SJCRH30 (cell line): ENCODE data around the gene SPTBN4. TPM values are rescaled to one million over a fixed set of nuclear protein-coding genes. Genes with fewer than 3 reads are reported as not detected.

Experiments
- DNase-seq, 2 experiments: peaks; one replicate each; pipeline ENCODE4 v3.0.0-alpha.2; 2015 to 2020
- H3K27ac ChIP-seq: fragments of 250-450 bp; sonication (Bioruptor Pico); 2 replicates; pipeline ENCODE4 v1.5.1; 2020; ENCODE audit warnings: mild to moderate bottlenecking, moderate library complexity
- H3K27me3 ChIP-seq: fragments of 250-450 bp; sonication (Bioruptor Pico); 2 replicates; pipeline ENCODE4 v1.5.1; 2020; ENCODE audit warnings: mild to moderate bottlenecking, moderate library complexity
- H3K36me3 ChIP-seq: fragments of 250-450 bp; sonication (Bioruptor Pico); 2 replicates; pipeline ENCODE4 v1.5.1; 2020; ENCODE audit warnings: mild to moderate bottlenecking, moderate library complexity
- H3K4me1 ChIP-seq: fragments of 250-450 bp; sonication (Bioruptor Pico); 2 replicates; pipeline ENCODE4 v1.5.1; 2020; ENCODE audit warnings: mild to moderate bottlenecking, moderate library complexity
- H3K4me3 ChIP-seq: fragments of 250-450 bp; sonication (Bioruptor Pico); 2 replicates; pipeline ENCODE4 v1.5.1; 2020; ENCODE audit warnings: mild to moderate bottlenecking, moderate library complexity
- H3K9me3 ChIP-seq: fragments of 250-450 bp; sonication (Bioruptor Pico); replicated peaks from 2 replicates; pipeline ENCODE4 v1.5.1; 2020; ENCODE audit warnings: mild to moderate bottlenecking, moderate library complexity
- total RNA-seq: library from RNA; depleted of rRNA; stranded (reverse); fragments of >200 nt; shearing (Covaris generic); gene quantifications from 2 replicates; pipeline ENCODE4 v1.2.3, GENCODE V29; 2014

SPTBN4 gene
- total RNA-seq, 1 experiment from 2014 or later: 0.32 TPM

DNA sequence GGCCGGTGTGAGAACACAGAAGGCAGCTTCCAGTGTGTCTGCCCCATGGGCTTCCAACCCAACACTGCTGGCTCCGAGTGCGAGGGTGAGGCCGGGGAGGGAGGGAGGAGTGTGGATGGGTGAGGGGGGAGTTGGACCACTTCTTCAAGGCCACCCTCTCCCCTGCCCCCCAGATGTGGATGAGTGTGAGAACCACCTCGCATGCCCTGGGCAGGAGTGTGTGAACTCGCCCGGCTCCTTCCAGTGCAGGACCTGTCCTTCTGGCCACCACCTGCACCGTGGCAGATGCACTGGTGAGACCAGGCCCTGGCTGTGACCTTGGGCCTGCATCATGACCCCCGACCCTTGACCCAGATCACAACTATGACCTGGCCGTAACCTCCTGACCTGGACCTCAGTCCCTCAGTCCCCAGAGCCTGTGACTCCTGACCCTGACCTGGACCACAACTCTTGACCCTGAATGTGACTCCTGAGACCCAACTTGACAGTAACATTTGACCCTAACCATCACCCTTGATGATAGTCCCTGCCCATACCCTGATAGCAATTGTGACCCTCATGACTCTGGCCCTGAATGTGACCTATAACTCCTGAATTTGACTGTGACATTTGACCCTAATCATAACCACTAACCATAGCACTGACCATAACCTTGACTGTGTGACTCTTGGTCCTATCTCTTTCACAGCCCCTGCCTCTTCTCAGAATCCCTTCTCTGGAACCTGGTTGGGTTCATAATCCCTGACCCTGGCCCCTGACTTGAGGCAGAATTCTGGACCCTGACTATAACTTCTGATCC lies 145.3 kb downstream of the SPTBN4 start:
- Histone ChIP-seq H3K4me3 (no peak overlapping the region), H3K9me3 (no peaks in the 10 kb centered on the region), H3K36me3 (no peaks in the 10 kb centered on the region), H3K4me1 (no peaks in the 10 kb centered on the region), H3K27me3 (no peaks in the 10 kb centered on the region), H3K27ac (no peak overlapping the region)
- no peak for DNase-seq

DNA sequence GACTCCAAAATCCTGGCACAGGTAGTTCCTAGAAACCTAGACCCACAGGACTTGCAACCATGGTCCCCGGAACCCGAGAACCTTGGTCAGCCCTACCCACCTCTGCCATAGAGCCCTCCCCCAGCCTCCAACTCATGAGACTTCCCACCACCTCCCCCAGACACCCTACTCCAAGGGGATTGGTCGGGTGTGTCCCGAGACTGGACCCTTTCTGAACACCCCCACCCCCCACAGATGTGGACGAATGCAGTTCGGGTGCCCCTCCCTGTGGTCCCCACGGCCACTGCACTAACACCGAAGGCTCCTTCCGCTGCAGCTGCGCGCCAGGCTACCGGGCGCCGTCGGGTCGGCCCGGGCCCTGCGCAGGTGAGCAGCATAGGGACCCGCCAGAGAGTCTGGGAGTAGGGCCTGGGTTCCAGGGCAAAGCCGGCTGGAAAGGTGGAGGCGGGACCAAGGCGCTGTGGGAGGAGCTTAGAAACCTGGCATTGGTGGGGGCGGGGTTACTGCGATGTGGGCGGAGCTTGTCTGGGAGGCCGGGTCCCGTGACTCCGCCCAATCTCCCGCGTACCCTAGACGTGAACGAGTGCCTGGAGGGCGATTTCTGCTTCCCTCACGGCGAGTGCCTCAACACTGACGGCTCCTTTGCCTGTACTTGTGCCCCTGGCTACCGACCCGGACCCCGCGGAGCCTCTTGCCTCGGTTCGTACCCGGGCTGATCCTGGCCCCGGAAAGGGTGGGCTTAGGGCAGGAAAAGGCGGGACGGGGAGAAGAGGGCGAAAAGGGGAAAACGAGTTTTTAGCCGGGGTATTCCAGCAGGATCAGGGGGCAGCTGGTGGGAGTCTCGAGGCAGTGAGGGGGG lies 146.3 kb downstream of the SPTBN4 start:
- DNase-seq: no peak
- no peak overlapping the region for H3K4me3 ChIP-seq
- H3K27me3 ChIP-seq: no peaks in the 10 kb centered on the region
- no peaks in the 10 kb centered on the region for H3K4me1 ChIP-seq
- H3K9me3 ChIP-seq: no peaks in the 10 kb centered on the region
- H3K36me3 ChIP-seq: no peaks in the 10 kb centered on the region
- no peak overlapping the region for H3K27ac ChIP-seq

DNA sequence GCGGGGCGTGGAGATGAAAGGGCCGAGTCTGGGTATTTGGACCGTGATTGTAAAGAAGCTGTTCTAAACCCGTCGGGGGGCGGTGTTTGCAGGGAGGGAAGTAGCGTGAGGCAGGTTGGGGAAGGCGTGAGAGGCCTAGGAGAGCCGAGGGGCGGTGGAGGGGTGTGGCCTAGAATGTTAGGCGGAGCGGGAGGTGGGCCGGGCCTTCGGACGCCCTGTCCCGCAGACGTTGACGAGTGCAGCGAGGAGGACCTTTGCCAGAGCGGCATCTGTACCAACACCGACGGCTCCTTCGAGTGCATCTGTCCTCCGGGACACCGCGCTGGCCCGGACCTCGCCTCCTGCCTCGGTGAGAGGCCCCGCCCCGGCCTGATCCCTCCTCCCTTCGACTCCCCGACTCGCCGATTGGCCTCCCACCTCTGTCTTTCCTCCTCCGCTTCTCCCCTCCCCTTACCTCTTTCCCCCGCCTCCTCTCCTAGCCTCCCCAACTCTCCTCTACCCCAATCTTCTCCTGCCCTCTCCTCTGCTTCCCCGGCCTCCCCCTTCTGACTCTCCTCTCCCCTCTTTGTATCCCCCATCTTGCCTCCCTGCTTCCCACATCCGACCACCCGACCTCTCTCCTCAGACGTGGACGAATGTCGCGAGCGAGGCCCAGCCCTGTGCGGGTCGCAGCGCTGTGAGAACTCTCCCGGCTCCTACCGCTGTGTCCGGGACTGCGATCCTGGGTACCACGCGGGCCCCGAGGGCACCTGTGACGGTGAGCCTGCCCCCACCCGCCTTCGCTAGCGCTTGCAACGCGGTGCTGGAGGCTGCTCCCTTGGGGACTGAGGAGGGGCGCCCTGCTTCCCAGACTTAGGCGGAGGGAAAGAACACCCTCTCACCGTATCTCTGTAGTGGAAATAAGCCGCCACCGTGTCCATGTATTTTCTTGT lies 147.2 kb downstream of the SPTBN4 start:
- Histone ChIP-seq H3K9me3 (no peaks in the 10 kb centered on the region), H3K27me3 (no peaks in the 10 kb centered on the region), H3K4me1 (no peaks in the 10 kb centered on the region), H3K27ac (no peak overlapping the region), H3K36me3 (no peaks in the 10 kb centered on the region), H3K4me3 (no peak overlapping the region)
- DNase-seq: no peak

DNA sequence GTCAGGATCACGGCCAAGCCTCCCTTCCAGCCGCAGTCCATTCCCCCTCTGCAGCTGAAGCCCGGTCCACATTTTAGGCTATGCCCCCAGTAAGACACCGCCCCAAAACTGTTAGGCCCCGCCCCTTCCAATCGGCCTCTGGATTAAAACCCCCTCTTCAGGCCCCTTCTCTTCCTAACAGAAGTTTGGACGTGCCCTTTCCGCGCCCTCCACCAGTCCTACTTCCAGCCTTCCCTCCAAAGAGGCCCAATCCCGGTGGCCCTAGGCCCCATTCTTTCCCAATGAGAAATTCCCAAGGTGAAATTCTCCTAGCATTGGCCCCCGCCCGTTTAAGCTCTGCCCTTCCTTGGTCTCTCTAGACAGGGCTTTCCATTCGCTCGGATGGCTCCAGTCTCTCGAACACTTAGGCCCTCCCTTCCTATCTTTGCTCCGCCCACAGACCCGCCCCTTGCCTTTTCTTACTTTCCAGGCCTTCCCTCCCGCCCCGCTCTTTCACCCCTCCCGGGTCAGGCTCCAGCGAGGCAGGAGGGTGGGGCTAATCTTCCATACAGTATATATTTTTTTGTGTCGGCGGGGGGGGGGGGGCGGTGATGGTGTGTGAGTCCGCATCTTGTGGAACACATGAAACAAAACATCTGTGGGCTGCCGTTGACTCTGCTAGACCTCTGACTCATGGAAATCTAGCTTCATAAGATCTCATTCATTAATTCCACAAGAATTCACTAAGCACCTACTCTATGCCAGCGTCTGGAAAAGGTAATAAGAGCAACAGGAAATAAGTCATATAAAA lies 148.0 kb downstream of the SPTBN4 start:
- no peak overlapping the region for H3K4me3 ChIP-seq

DNA sequence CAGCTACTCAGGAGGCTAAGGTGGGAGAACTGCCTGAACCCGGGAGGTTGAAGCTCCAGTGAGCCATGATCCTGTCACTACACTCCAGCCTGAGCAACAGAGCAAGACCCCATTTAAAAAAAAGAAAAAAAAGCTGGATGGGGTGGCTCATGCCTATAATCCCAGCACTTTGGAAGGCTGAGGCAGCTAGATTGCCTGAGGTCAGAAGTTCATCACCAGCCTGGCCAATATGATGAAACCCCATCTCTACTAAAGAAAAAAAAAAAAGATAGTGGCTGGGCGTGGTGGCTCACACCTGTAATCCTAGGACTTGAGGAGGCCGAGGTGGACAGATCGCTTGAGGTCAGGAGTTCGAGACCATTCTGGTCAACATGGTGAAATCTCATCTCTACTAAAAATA lies 149.4 kb downstream of the SPTBN4 start:
- no peak for DNase-seq
- Histone ChIP-seq H3K36me3 (no peaks in the 10 kb centered on the region), H3K27me3 (no peaks in the 10 kb centered on the region; the same call in 1 of the 2 replicates), H3K27ac (no peak overlapping the region), H3K4me3 (no peak overlapping the region), H3K4me1 (no peaks in the 10 kb centered on the region), H3K9me3 (no peaks in the 10 kb centered on the region)

More for the DNA sequence above, 148.0 kb downstream of the SPTBN4 start:
- H3K27ac ChIP-seq: no peak overlapping the region
- no peaks in the 10 kb centered on the region for H3K36me3 ChIP-seq
- no peak for DNase-seq
- no peaks in the 10 kb centered on the region for H3K4me1 ChIP-seq
- no peaks in the 10 kb centered on the region; the same call in 1 of the 2 replicates for H3K27me3 ChIP-seq
- H3K9me3 ChIP-seq: no peaks in the 10 kb centered on the region

DNA sequence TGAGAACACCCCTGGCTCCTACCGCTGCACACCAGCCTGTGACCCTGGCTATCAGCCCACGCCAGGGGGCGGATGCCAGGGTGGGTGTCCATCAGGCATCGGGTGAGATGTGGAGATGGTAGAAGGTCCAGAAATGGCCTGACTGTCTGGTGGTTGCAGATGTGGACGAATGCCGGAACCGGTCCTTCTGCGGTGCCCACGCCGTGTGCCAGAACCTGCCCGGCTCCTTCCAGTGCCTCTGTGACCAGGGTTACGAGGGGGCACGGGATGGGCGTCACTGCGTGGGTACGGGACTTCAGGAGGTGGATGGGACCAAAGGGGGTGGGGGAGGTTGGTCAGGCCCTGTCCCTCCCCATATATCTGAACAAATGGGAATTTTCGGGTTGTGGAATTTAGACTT lies 150.1 kb downstream of the SPTBN4 start:
- no peak overlapping the region for H3K27ac ChIP-seq

DNA sequence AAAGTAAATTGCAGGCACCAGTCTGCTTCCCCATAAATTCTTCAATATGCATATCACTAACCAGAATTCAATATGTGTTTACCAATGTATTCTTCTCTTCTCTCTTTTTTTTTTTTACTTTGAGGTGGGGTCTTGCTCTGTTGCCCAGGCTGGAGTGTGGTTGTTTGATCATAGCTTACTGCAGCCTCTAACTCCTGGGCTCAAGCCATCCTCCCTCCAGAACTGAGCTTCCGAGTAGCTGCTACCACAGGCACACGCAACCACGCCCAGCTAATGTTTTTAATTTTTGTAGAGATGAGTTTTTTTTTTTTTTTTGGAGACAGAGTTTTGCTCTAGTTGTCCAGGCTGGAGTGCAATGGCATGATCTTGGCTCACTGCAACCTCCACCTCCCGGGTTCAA lies 151.2 kb downstream of the SPTBN4 start:
- no peak for DNase-seq

More for the DNA sequence above, 150.1 kb downstream of the SPTBN4 start:
- Histone ChIP-seq H3K36me3 (no peaks in the 10 kb centered on the region), H3K9me3 (no peaks in the 10 kb centered on the region), H3K4me3 (no peak overlapping the region), H3K27me3 (no peaks in the 10 kb centered on the region; the same call in 1 of the 2 replicates), H3K4me1 (no peaks in the 10 kb centered on the region)
- no peak for DNase-seq

DNA sequence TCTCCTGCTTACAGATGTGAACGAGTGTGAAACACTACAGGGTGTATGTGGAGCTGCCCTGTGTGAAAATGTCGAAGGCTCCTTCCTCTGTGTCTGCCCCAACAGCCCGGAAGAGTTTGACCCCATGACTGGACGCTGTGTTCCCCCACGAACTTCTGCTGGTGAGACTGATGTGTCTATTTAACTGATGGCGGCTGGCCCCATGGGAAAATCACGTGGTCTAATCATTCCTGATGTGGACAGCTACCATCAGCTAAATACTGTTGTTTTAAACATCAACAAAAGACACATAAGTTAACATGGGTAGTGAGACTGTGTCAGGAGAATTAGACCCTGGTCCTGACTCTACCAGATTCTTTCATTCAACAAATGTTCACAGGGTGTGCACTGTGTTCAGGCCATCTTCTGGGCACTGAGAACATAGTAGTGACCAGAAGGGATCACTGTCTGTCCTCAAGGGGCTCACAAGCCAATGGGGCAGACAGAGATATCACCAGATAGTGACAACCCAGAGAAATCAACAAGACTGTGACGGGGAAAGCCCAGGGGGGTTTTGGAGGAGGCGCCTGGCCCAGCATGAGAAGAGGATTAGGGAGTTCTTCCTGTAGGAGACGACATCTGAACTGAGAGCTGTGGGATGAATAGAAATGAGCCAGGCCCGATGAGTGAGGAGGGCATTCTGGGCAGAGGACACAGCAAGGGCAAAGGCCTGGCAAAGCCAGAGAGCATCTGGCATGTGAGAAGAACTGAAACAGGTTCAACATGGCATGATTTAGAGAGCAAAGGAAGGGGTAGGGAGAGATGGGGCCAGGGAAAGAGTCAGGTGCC lies 152.7 kb downstream of the SPTBN4 start:
- no peak overlapping the region for H3K4me3 ChIP-seq
- H3K27me3 ChIP-seq: no peaks in the 10 kb centered on the region; the same call in 1 of the 2 replicates
- H3K4me1 ChIP-seq: no peaks in the 10 kb centered on the region
- H3K36me3 ChIP-seq: no peaks in the 10 kb centered on the region
- no peak overlapping the region for H3K27ac ChIP-seq
- H3K9me3 ChIP-seq: no peaks in the 10 kb centered on the region
- no peak for DNase-seq

More for the DNA sequence above, 151.2 kb downstream of the SPTBN4 start:
- no peaks in the 10 kb centered on the region for H3K36me3 ChIP-seq
- no peaks in the 10 kb centered on the region; the same call in 1 of the 2 replicates for H3K27me3 ChIP-seq
- H3K27ac ChIP-seq: no peak overlapping the region
- no peak overlapping the region for H3K4me3 ChIP-seq
- H3K4me1 ChIP-seq: no peaks in the 10 kb centered on the region
- no peaks in the 10 kb centered on the region for H3K9me3 ChIP-seq

DNA sequence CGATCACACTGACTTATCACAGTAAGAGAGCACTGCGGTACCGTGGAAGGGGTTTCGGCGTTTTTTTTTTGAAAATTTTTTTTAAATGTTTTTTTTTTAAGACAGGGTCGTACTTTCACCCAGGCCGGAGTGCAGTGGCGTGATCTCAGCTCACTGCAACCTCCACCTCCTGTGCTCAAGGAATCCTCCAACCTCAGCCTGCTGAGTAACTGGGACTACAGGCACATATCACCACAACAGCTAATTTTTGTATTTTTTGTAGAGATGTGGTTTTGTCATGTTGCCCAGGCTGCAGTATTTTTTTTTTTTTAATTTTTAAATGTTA lies 153.3 kb downstream of the SPTBN4 start:
- DNase-seq: no peak
- Histone ChIP-seq H3K27ac (no peak overlapping the region), H3K4me3 (no peak overlapping the region), H3K4me1 (no peaks in the 10 kb centered on the region), H3K27me3 (no peaks in the 10 kb centered on the region; the same call in 1 of the 2 replicates), H3K36me3 (no peaks in the 10 kb centered on the region), H3K9me3 (no peaks in the 10 kb centered on the region)

DNA sequence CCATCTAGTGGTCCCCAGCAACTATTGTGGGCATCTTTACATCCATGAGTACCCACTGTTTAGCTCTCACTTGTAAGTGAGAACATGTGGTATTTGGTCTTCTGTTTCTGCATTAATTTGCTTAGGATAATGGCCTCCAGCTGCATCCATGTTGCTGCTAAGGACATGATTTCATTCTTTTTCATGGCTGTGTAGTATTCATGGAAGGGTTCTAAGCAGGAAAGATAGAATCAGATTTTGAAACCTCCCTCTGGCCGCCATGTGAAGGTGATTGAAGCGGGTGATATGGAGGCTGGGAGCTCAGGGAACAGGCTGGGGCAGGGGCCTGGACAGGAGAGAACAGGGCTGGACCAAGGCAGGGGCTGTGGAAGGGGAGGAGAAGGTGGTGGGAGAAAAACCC lies 154.5 kb downstream of the SPTBN4 start:
- H3K27me3 ChIP-seq: no peaks in the 10 kb centered on the region; the same call in 1 of the 2 replicates
- no peak for DNase-seq
- H3K4me1 ChIP-seq: no peaks in the 10 kb centered on the region
- no peak overlapping the region for H3K27ac ChIP-seq
- no peaks in the 10 kb centered on the region for H3K9me3 ChIP-seq
- no peaks in the 10 kb centered on the region for H3K36me3 ChIP-seq
- no peak overlapping the region for H3K4me3 ChIP-seq

DNA sequence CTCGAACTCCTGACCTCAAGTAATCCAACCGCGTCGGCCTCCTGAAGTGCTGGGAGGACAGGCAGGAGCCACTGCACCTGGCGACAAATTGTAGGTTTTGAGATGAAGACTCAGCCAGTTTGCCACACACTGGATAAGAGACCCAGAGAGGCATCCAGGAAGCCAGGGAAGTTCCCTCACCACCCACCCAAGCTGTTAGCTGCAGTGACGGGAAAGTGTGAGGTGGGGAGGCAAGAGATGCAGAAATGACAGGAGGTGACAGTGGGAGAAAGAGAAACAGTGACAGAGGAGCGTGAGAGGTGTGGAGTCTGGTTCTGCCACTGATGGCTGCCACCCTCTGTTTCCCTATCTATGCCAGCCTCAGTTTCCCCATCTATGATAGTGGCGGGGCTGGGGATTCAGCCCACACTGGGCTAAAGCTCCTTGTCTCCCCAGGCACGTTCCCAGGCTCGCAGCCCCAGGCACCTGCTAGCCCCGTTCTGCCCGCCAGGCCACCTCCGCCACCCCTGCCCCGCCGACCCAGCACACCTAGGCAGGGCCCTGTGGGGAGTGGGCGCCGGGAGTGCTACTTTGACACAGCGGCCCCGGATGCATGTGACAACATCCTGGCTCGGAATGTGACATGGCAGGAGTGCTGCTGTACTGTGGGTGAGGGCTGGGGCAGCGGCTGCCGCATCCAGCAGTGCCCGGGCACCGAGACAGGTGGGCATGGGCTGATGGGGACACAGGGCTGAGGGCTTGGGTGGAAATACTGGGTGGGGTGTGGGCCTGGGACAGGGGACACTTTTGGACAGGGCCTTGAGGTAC lies 155.4 kb downstream of the SPTBN4 start:
- no peaks in the 10 kb centered on the region; the same call in 1 of the 2 replicates for H3K27me3 ChIP-seq
- no peaks in the 10 kb centered on the region for H3K36me3 ChIP-seq
- no peak for DNase-seq
- no peak overlapping the region for H3K4me3 ChIP-seq
- H3K9me3 ChIP-seq: no peaks in the 10 kb centered on the region
- H3K27ac ChIP-seq: no peak overlapping the region
- H3K4me1 ChIP-seq: no peaks in the 10 kb centered on the region

DNA sequence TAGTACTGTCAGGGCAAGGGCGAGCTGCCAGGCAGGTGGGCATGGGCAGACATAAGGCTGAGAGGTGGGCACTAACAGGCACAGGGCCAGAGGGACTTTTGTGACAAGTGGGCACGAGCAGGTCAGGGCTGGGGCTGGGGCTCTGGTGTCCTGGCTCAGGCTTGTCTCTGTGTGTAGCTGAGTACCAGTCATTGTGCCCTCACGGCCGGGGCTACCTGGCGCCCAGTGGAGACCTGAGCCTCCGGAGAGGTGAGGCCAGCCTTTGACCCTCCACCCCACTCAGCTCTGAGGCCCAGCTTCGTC lies 155.9 kb downstream of the SPTBN4 start:
- H3K4me1 ChIP-seq: no peaks in the 10 kb centered on the region
- DNase-seq: no peak
- no peak overlapping the region for H3K4me3 ChIP-seq
- H3K9me3 ChIP-seq: no peaks in the 10 kb centered on the region
- no peaks in the 10 kb centered on the region; the same call in 1 of the 2 replicates for H3K27me3 ChIP-seq
- H3K36me3 ChIP-seq: no peaks in the 10 kb centered on the region
- no peak overlapping the region for H3K27ac ChIP-seq
